Right lobe of liver (tissue), 6 donors: ENCODE measurements around the gene UBE2V1. TPM values are rescaled to one million over a fixed set of nuclear protein-coding genes. Genes with fewer than 3 reads are reported as not detected.

ENCODE experiments used
- ATAC-seq, 4 donors: fragments of 200-7000 bp; cut with Tn5 transposase; one replicate each; pipeline ENCODE4 v1.9.1; 2020; ENCODE audit warnings: mild to moderate bottlenecking in 4 of 4, moderate library complexity in 4 of 4
- DNase-seq, 3 donors: peaks; one replicate each; pipeline ENCODE4 v3.0.0-alpha.2; 2020
- H3K27ac ChIP-seq, 3 donors: fragments of 200-600 bp; one replicate each; pipeline ENCODE4 v1.8.0; 2022
- H3K27me3 ChIP-seq, 2 donors: fragments of 200-600 bp; one replicate each; pipeline ENCODE4 v1.8.0; 2022
- H3K36me3 ChIP-seq, 4 donors: fragments of 200-600 bp; sonication (generic) in 1 of 4; one replicate each; pipeline versions ENCODE4 v1.5.1 to v1.8.0; 2017 to 2022; ENCODE audit warnings: control low read depth in 1 of 4
- H3K4me1 ChIP-seq, 4 donors: fragments of 200-600 bp; sonication (generic) in 1 of 4; one replicate each; pipeline versions ENCODE4 v1.5.1 to v1.8.0; 2017 to 2022; ENCODE audit warnings: control low read depth in 1 of 4
- H3K4me3 ChIP-seq, 3 donors: fragments of 200-600 bp; one replicate each; pipeline ENCODE4 v1.8.0; 2022
- H3K9me3 ChIP-seq, 4 donors: fragments of 200-600 bp; sonication (generic) in 1 of 4; one replicate each; pipeline versions ENCODE4 v1.5.1 to v1.8.0; 2017 to 2022; ENCODE audit warnings: control low read depth in 1 of 4
- CTCF ChIP-seq, 4 donors: fragments of 200-600 bp in 3 of 4; fragments of 450-650 bp in 1 of 4; IDR thresholded peaks; one replicate each; pipeline versions ENCODE4 v1.5.1 to v1.8.0; 2016 to 2022; ENCODE audit warnings: antibody characterized with exemption in 4 of 4, mild to moderate bottlenecking in 2 of 4
- POLR2A ChIP-seq: fragments of 450-650 bp; IDR thresholded peaks from one replicate; pipeline ENCODE4 v1.6.1; 2017; ENCODE audit warnings: antibody characterized with exemption, mild to moderate bottlenecking
- WGBS: methylation state at CpG from one replicate; pipeline ENCODE4 v1.1.6; 2018; ENCODE audit warnings: low coverage, low lambda C conversion rate; ENCODE audit not compliant: insufficient coverage; ENCODE audit errors: missing lambda C conversion rate; 5-methylcytosine and 5-hydroxymethylcytosine counted together
- intact Hi-C, 2 donors: fragments of 100-400 bp; cut with DNase I; formaldehyde crosslinking; loops; one replicate each; pipeline versions ENCODE4 v1.11.2 to v1.14.1; 2022
- total RNA-seq, 6 experiments: library from RNA; depleted of rRNA in 2 of 6; stranded (reverse); fragments of >200 nt in 2 of 6; fragmentation: NEBNext Ultra II Directional in 3 of 6; extraction: Animal tissue kit (Norgen Biotek cat#: 25700) in 3 of 6; gene quantifications; one replicate each; pipeline versions ENCODE4 v1.1.0 to v1.2.4, GENCODE V29; 2016 to 2023
- donor health status: DM: no; HTN: yes; CAD: no.
- donor health status: DM: no; HTN: no; CAD: no.
- donor health status: DM: no; HTN: no; CAD: no.
- donor health status: DM: no; HTN: yes; CAD: no.
- donor health status: DM: no; HTN: yes; CAD: no.

Gene UBE2V1
- total RNA-seq, 6 experiments from 2014 or later = 38.2 to 49.4 (median 44.3) TPM

GRCh38 chr20:50133474-50134217 is 20.7 kb upstream of the UBE2V1 start:
- peaks cover 0 to 11% (median 2%) of the 10 kb centered on the region in 4 donors for H3K36me3 ChIP-seq

GRCh38 chr20:50133041-50133440 is 20.1 kb upstream of the UBE2V1 start:
- Histone ChIP-seq H3K4me3 (no peak overlapping the region), H3K27ac (no peak overlapping the region), H3K9me3 (no peaks in the 10 kb centered on the region), H3K27me3 (no peaks in the 10 kb centered on the region), H3K36me3 (peaks cover 0 to 11% (median 2%) of the 10 kb centered on the region in 4 donors), H3K4me1 (peaks cover 0 to 13% (median 7%) of the 10 kb centered on the region in 4 donors)
- DNase-seq = no peak
- TF ChIP-seq POLR2A = no peak
- intact Hi-C loops = no loop called here
- no peak for ATAC-seq
- 80% methylated on average over 2 of the region's 6 CpGs for WGBS

More at GRCh38 chr20:50133474-50134217, 20.7 kb upstream of the UBE2V1 start:
- Histone ChIP-seq H3K27ac (no peak overlapping the region), H3K27me3 (no peaks in the 10 kb centered on the region), H3K9me3 (no peaks in the 10 kb centered on the region), H3K4me1 (peaks cover 0 to 19% (median 13%) of the 10 kb centered on the region in 4 donors), H3K4me3 (no peak overlapping the region)
- DNase-seq = no peak
- ATAC-seq = no peak
- intact Hi-C loops = no loop called here
- no peak for TF ChIP-seq POLR2A
- no peak for TF ChIP-seq CTCF (IDR thresholded peaks at IDR 0.05)
- WGBS = 75% methylated on average over 4 of the region's 9 CpGs

GRCh38 chr20:50130995-50131394 is 18.0 kb upstream of the UBE2V1 start:
- Histone ChIP-seq H3K4me3 (no peak overlapping the region), H3K27me3 (no peaks in the 10 kb centered on the region), H3K4me1 (peaks cover 0 to 13% (median 6%) of the 10 kb centered on the region in 4 donors), H3K27ac (no peak overlapping the region), H3K9me3 (no peaks in the 10 kb centered on the region), H3K36me3 (peaks cover 0 to 19% (median 2%) of the 10 kb centered on the region in 4 donors)
- TF ChIP-seq POLR2A (no peak), CTCF (IDR thresholded peaks at IDR 0.05) (no peak)
- DNase-seq = no peak
- intact Hi-C loops = no loop called here
- 89% methylated on average over 3 of the region's 4 CpGs for WGBS
- ATAC-seq = no peak

- WGBS = 100% methylated on average over 1 of the region's 1 CpG
- H3K36me3 ChIP-seq = peaks cover 0 to 19% (median 2%) of the 10 kb centered on the region in 4 donors
- intact Hi-C loops = no loop called here
- ATAC-seq = no peak
- DNase-seq = no peak
- H3K27ac ChIP-seq = no peak overlapping the region
- H3K4me1 ChIP-seq = peaks cover 0 to 18% (median 9%) of the 10 kb centered on the region in 4 donors
- no peaks in the 10 kb centered on the region for H3K27me3 ChIP-seq
- H3K9me3 ChIP-seq = no peaks in the 10 kb centered on the region
- TF ChIP-seq POLR2A = no peak
- no peak for TF ChIP-seq CTCF (IDR thresholded peaks at IDR 0.05)
- no peak overlapping the region for H3K4me3 ChIP-seq
Measured at GRCh38 chr20:50130356-50130723, 17.4 kb upstream of the UBE2V1 start.

GRCh38 chr20:50129662-50130355 is 16.9 kb upstream of the UBE2V1 start:
- ATAC-seq = no peak
- intact Hi-C loops = no loop called here
- H3K4me3 ChIP-seq = no peak overlapping the region
- peaks cover 0 to 18% (median 9%) of the 10 kb centered on the region in 4 donors for H3K4me1 ChIP-seq
- peaks cover 0 to 19% (median under 1%) of the 10 kb centered on the region in 4 donors for H3K36me3 ChIP-seq
- TF ChIP-seq CTCF (IDR thresholded peaks at IDR 0.05) = no peak
- 83% methylated on average over 3 of the region's 13 CpGs for WGBS
- no peak for DNase-seq
- no peaks in the 10 kb centered on the region for H3K9me3 ChIP-seq
- H3K27ac ChIP-seq = no peak overlapping the region
- no peaks in the 10 kb centered on the region for H3K27me3 ChIP-seq
